Astrocyte of the cerebellum (primary cell): ENCODE data around the gene UNCX.
"Not testable (repeated sequence)": the region's sequence is repeated elsewhere in the genome, so short reads cannot be mapped to it uniquely, and the experiment has no call there.

ENCODE experiments used
- DNase-seq: peaks from one replicate; pipeline ENCODE4 v3.0.0-alpha.2; 2011; ENCODE audit warnings: low read depth
- H3K4me3 ChIP-seq: 2 replicates; pipeline ENCODE4 v1.5.1; 2011; ENCODE audit warnings: mild to moderate bottlenecking, low read depth, low read length, moderate library complexity
- in situ Hi-C: cut with HindIII; loops from 2 replicates; pipeline ENCODE4 v1.10.0; 2017; ENCODE audit warnings: low sequenced_read_pairs
- TF ChIP-seq, protein P1 (sequence below): IDR thresholded peaks from 2 replicates; pipeline ENCODE4 v1.5.1; 2012; ENCODE audit warnings: low read length, low read depth, moderate library complexity, mild to moderate bottlenecking; ENCODE audit errors: missing control alignments

The UNCX gene

DNA sequence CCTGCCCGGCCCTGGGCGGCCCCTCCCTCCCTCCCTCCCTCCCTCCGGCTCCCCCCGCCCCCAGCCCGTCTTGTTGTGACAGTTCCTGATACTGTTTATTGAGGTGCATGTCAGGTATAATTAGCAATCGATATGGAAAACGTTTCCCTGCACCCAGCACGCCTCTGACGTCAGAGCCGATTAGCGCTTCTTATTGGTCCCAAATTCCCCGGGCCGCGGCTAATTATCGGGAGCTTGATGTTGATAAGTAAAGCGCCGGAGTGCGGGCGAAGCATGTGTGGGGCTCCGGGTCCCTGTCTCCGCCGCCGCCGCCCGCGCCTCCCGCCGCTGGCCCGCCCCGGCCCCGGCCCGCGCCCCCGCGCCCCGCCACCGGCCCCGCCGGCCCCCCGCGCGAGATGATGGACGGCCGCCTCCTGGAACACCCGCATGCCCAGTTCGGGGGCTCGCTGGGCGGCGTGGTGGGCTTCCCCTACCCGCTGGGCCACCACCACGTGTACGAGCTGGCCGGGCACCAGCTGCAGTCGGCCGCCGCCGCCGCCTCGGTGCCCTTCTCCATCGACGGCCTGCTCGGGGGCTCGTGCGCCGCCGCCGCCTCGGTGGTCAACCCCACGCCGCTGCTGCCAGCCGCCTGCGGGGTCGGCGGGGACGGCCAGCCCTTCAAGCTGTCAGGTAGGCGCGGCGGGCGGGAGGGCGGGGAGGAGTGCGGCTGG lies at the start of gene UNCX:
Gene UNCX (plus strand): TSS at position 250 of the 710 bp plus-strand sequence. CDS start 146 bp downstream, at position 396.
- in situ Hi-C loops: no loop called here
- H3K4me3 ChIP-seq: no peak within 1 kb of the TSS
- TF ChIP-seq, protein P1, sequence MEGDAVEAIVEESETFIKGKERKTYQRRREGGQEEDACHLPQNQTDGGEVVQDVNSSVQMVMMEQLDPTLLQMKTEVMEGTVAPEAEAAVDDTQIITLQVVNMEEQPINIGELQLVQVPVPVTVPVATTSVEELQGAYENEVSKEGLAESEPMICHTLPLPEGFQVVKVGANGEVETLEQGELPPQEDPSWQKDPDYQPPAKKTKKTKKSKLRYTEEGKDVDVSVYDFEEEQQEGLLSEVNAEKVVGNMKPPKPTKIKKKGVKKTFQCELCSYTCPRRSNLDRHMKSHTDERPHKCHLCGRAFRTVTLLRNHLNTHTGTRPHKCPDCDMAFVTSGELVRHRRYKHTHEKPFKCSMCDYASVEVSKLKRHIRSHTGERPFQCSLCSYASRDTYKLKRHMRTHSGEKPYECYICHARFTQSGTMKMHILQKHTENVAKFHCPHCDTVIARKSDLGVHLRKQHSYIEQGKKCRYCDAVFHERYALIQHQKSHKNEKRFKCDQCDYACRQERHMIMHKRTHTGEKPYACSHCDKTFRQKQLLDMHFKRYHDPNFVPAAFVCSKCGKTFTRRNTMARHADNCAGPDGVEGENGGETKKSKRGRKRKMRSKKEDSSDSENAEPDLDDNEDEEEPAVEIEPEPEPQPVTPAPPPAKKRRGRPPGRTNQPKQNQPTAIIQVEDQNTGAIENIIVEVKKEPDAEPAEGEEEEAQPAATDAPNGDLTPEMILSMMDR: no peak
- DNase-seq: no peak

DNA sequence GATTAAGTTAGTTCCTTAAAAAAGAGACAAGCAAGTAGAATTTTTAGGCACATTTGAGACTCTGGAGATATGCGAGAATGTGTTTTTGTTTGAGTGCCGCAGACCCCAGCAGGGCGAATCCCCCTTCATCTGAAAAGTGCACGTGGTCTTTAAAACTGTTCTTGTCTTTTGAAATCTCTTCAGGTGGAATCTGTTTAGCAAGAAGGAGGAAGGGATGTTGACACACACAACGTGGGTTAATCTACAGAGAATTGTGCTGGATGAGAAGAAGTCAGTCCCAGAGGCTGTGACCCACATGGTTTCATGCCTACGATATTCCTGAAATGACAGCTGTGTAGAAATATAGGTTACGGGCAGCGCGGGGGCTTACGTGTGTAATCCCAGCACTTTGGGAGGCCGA lies 45.5 kb upstream of the UNCX start:
- no peak for DNase-seq
- in situ Hi-C loops: no loop called here

GRCh38 chr7:1188720-1189294 lies 43.9 kb upstream of the UNCX start:
- DNase-seq: no peak
- no peak overlapping the region for H3K4me3 ChIP-seq
- in situ Hi-C loops: no loop called here
- TF ChIP-seq, protein P1: no peak

More for the DNA sequence above, 45.5 kb upstream of the UNCX start:
- TF ChIP-seq, protein P1: no peak
- H3K4me3 ChIP-seq: no peak overlapping the region

DNA sequence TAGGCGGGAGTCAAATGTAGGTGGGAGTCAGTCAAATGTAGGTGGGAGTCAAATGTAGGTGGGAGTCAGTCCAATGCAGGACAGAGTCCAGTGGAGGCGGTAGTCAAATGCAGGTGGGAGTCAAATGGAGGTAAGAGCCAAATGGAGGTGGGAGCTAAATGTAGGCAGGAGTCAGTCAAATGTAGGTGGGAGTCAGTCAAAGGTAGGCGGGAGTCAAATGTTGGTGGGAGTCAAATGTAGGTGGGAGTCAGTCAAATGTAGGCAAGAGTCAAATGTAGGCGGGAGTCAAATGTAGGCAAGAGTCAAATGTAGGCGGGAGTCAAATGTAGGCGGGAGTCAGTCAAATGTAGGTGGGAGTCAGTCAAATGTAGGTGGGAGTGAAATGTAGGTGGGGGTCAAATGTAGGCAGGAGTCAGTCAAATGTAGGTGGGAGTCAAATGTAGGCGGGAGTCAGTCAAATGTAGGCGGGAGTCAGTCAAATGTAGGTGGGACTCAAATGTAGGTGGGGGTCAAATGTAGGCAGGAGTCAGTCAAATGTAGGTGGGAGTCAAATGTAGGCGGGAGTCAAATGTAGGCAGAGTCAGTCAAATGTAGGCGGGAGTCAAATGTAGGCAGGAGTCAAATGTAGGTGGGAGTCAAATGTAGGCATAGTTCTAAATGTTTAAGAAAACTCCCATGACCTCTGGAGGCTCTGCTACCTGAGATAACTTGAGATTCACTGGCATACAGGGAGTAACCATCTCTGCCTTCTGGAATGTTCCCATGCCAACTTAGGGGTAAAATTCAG lies 42.5 kb upstream of the UNCX start:
- no peak for DNase-seq
- in situ Hi-C loops: no loop called here
- no peak overlapping the region for H3K4me3 ChIP-seq
- TF ChIP-seq, protein P1: no peak

GRCh38 chr7:1192171-1192676 lies 40.4 kb upstream of the UNCX start:
- no peak overlapping the region for H3K4me3 ChIP-seq
- no peak for DNase-seq
- in situ Hi-C loops: no loop called here
- TF ChIP-seq, protein P1: no peak

DNA sequence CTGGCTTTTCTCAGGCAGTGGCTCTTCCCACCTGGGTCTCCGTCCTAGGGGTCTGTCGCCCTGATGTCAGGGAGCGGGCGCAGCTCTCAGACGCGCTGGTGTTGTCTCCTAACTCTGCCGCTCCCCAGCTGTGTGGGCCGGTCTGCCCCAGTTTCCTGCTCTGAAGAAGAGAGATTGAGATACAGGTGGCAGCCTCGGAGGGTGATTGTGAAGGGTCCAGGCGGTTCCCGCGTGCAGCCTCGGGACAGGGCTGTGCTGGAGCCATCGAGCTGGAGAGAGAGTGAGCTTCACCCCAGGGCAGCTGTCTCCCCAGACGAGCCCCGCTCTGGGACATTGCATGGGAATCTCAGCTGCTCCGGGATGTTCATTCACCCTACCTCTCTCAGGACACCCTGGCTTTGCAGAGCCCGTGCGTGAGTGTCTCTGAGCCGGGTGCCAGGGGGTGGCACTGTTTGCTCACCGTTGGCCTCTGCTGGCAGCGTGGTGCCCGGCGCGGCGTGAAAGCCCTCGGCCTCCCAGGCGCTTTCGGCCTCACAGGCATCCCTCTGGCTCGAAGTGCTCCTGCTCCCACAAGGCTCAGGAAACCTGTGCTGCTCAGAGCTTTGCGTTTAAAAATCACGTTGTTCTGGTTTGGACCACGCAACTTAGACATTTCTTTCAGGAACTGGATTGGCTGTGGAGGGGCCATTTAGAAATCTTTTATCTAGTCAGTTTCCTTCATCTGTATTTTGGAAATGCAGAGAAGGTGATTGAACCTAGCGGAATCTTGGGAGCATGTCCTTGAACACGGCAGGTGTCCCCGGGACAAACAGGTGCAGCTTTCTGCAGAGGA lies 38.9 kb upstream of the UNCX start:
- H3K4me3 ChIP-seq: no peak overlapping the region
- in situ Hi-C loops: no loop called here
- DNase-seq: no peak
- TF ChIP-seq, protein P1: peak; percentile 46

GRCh38 chr7:1196441-1196840 lies 36.2 kb upstream of the UNCX start:
- in situ Hi-C loops, DNase-seq, H3K4me3 ChIP-seq: not testable (repeated sequence)
